ENCODE data around the gene DNASE1L1.
A peak's percentile ranks its signal among the peaks of the same experiment; 100 is the strongest.

Gene DNASE1L1

GRCh38 chrX:154436374-154436982 is 27.4 kb upstream of the DNASE1L1 start:
- peak; percentile 33 for DNase-seq

GRCh38 chrX:154435171-154435733 is 26.2 kb upstream of the DNASE1L1 start:
- DNase-seq: no peak

GRCh38 chrX:154434394-154435168 is 25.5 kb upstream of the DNASE1L1 start:
- DNase-seq: no peak

- no peak for DNase-seq
Measured at GRCh38 chrX:154433605-154434004, 24.6 kb upstream of the DNASE1L1 start.

GRCh38 chrX:154432210-154432609 is 23.2 kb upstream of the DNASE1L1 start:
- no peak for DNase-seq

GRCh38 chrX:154431341-154431740 is 22.3 kb upstream of the DNASE1L1 start:
- DNase-seq: no peak

GRCh38 chrX:154430916-154431315 is 21.9 kb upstream of the DNASE1L1 start:
- DNase-seq: no peak

- no peak for DNase-seq
Measured at GRCh38 chrX:154430479-154430878, 21.4 kb upstream of the DNASE1L1 start.

GRCh38 chrX:154429711-154430110 is 20.7 kb upstream of the DNASE1L1 start:
- no peak for DNase-seq

GRCh38 chrX:154428176-154429171 is 19.4 kb upstream of the DNASE1L1 start, which contains the start of gene ATP6AP1:
ATP6AP1 (plus strand) TSS chrX:154428677; CDS start chrX:154428693, 16 bp downstream.
- DNase-seq: peak; percentile 87

- DNase-seq: no peak
Measured at GRCh38 chrX:154426916-154427770, 18.1 kb upstream of the DNASE1L1 start.

- no peak for DNase-seq
Measured at GRCh38 chrX:154420402-154420756, 11.3 kb upstream of the DNASE1L1 start.

- no peak for DNase-seq
Measured at GRCh38 chrX:154419688-154420401, 10.8 kb upstream of the DNASE1L1 start.

- no peak for DNase-seq
Measured at GRCh38 chrX:154419189-154419588, 10.1 kb upstream of the DNASE1L1 start.

- DNase-seq: no peak
Measured at GRCh38 chrX:154417157-154417556, 8.1 kb upstream of the DNASE1L1 start.

GRCh38 chrX:154413142-154413541 is 4.1 kb upstream of the DNASE1L1 start:
- no peak for DNase-seq

GRCh38 chrX:154412468-154412867 is 3.4 kb upstream of the DNASE1L1 start:
- DNase-seq: no peak

- DNase-seq: no peak
Measured at GRCh38 chrX:154411981-154412340, 2.9 kb upstream of the DNASE1L1 start.

GRCh38 chrX:154408659-154409221 is 314 bp downstream of the DNASE1L1 start:
- DNase-seq: no peak

GRCh38 chrX:154404625-154405192 is 4.3 kb downstream of the DNASE1L1 start:
- DNase-seq: no peak

GRCh38 chrX:154403858-154404257 is 5.2 kb downstream of the DNASE1L1 start:
- no peak for DNase-seq
